H1 (cell line): ENCODE data around the gene MLPH.

Source experiments
- CEBPB ChIP-seq: IDR thresholded peaks from 2 replicates; pipeline ENCODE4 v1.6.1; 2012; ENCODE audit warnings: low read depth, low read length
- EGR1 ChIP-seq: IDR thresholded peaks from 2 replicates; pipeline ENCODE4 v1.6.1; 2011; ENCODE audit warnings: low read depth, low read length, borderline replicate concordance
- JUND ChIP-seq: IDR thresholded peaks from 2 replicates; pipeline ENCODE4 v1.6.1; 2011; ENCODE audit warnings: mild to moderate bottlenecking, improper control_type of control experiment, low read length
- KDM5A ChIP-seq: fragments of 200-600 bp; IDR thresholded peaks from 2 replicates; pipeline ENCODE4 v1.7.1; 2012; ENCODE audit warnings: mild to moderate bottlenecking, low read length, inconsistent platforms, mixed read lengths
- POLR2A ChIP-seq, 2 experiments: IDR thresholded peaks; 1 replicate in 1 of 2; 2 replicates in 1 of 2; pipeline ENCODE4 v1.6.1; 2011; ENCODE audit warnings: low read depth in 2 of 2, low read length in 2 of 2, mild to moderate bottlenecking in 2 of 2; ENCODE audit errors: control extremely low read depth in 1 of 2
- POLR2AphosphoS5 ChIP-seq: IDR thresholded peaks from 2 replicates; pipeline ENCODE4 v1.6.1; 2011; ENCODE audit warnings: low read depth, low read length
- RFX5 ChIP-seq: IDR thresholded peaks from 2 replicates; pipeline ENCODE4 v1.6.1; 2011; ENCODE audit warnings: low read depth, low read length, improper control_type of control experiment, borderline replicate concordance
- SP1 ChIP-seq: IDR thresholded peaks from 2 replicates; pipeline ENCODE4 v1.6.1; 2011; ENCODE audit warnings: low read depth, low read length
- TAF7 ChIP-seq: optimal IDR thresholded peaks from 2 replicates; pipeline ENCODE3; 2011; ENCODE audit warnings: low read depth, mild to moderate bottlenecking, inconsistent platforms, low read length, moderate library complexity, borderline replicate concordance
- TCF12 ChIP-seq: IDR thresholded peaks from 2 replicates; pipeline ENCODE4 v1.6.1; 2011; ENCODE audit warnings: low read depth, mild to moderate bottlenecking, low read length
- ZNF274 ChIP-seq: IDR thresholded peaks from 2 replicates; pipeline ENCODE4 v1.7.0; 2012; ENCODE audit warnings: low read length, borderline replicate concordance; ENCODE audit errors: extremely low read depth
- TF ChIP-seq, protein P1 (sequence below): IDR thresholded peaks from 2 replicates; pipeline ENCODE4 v1.6.1; 2011; ENCODE audit warnings: low read length, improper control_type of control experiment
- TF ChIP-seq, protein P2 (sequence below), 3 experiments: IDR thresholded peaks; 1 replicate in 2 of 3; 2 replicates in 1 of 3; pipeline versions ENCODE4 v1.5.1 to v1.6.1; 2011; ENCODE audit warnings: low read length in 3 of 3, mild to moderate bottlenecking in 3 of 3, inconsistent platforms in 2 of 3, low read depth in 1 of 3, moderate library complexity in 1 of 3; ENCODE audit not compliant: insufficient read depth in 1 of 3; ENCODE audit errors: control extremely low read depth in 1 of 3

DNA sequence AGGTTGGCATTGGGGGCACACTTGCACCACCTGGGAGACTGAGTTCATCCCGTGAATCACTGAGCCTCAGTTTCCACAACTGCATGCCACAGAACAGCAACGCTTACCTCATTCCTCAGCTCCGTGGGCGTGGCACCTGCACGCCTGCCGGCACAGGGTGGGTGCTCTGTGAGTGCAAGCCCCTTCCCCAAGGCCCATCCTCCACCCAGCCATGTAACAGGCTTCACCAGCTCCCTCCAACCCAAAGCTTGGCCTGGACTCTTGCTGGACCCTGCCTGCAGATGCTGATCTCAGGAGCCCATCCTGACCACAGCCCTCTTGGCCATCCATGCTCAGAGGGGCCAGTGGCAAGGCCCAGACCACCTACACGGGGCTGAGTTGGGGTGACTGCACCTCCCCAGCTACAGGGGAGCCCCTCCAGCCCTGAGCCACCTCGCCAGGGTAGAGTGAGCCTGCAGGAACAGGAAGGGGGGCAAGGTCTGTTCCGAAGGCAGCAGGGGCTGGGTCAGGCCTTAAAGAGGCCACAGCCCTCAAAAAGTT, 81.1 kb downstream of the MLPH start:
- no peak for TF ChIP-seq RFX5
- no peak for TF ChIP-seq KDM5A
- no peak for TF ChIP-seq ZNF274
- no peak for TF ChIP-seq SP1
- no peak for TF ChIP-seq CEBPB
- TF ChIP-seq, protein P1, sequence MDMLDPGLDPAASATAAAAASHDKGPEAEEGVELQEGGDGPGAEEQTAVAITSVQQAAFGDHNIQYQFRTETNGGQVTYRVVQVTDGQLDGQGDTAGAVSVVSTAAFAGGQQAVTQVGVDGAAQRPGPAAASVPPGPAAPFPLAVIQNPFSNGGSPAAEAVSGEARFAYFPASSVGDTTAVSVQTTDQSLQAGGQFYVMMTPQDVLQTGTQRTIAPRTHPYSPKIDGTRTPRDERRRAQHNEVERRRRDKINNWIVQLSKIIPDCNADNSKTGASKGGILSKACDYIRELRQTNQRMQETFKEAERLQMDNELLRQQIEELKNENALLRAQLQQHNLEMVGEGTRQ = no peak
- TF ChIP-seq JUND = no peak
- TF ChIP-seq POLR2AphosphoS5 = no peak
- no peak for TF ChIP-seq TAF7
- TF ChIP-seq, protein P2, sequence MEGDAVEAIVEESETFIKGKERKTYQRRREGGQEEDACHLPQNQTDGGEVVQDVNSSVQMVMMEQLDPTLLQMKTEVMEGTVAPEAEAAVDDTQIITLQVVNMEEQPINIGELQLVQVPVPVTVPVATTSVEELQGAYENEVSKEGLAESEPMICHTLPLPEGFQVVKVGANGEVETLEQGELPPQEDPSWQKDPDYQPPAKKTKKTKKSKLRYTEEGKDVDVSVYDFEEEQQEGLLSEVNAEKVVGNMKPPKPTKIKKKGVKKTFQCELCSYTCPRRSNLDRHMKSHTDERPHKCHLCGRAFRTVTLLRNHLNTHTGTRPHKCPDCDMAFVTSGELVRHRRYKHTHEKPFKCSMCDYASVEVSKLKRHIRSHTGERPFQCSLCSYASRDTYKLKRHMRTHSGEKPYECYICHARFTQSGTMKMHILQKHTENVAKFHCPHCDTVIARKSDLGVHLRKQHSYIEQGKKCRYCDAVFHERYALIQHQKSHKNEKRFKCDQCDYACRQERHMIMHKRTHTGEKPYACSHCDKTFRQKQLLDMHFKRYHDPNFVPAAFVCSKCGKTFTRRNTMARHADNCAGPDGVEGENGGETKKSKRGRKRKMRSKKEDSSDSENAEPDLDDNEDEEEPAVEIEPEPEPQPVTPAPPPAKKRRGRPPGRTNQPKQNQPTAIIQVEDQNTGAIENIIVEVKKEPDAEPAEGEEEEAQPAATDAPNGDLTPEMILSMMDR (IDR thresholded peaks at IDR 0.05; ENCODE audit: control extremely low read depth in 1 of 3, insufficient read depth in 1 of 3, low read depth in 1 of 3, low read length in 3 of 3) = no peak
- no peak for TF ChIP-seq POLR2A (IDR thresholded peaks at IDR 0.05; ENCODE audit: control extremely low read depth in 1 of 2, low read depth in 2 of 2, low read length in 2 of 2)
- TF ChIP-seq TCF12 = no peak
- TF ChIP-seq EGR1 = no peak
